CD1c-positive myeloid dendritic cell (primary cell): ENCODE results near the gene CHST15.

ENCODE experiments used
- DNase-seq: peaks from one replicate; pipeline ENCODE4 v3.0.0-alpha.2; 2016; ENCODE audit errors: extremely low spot score

Gene CHST15, protein sequence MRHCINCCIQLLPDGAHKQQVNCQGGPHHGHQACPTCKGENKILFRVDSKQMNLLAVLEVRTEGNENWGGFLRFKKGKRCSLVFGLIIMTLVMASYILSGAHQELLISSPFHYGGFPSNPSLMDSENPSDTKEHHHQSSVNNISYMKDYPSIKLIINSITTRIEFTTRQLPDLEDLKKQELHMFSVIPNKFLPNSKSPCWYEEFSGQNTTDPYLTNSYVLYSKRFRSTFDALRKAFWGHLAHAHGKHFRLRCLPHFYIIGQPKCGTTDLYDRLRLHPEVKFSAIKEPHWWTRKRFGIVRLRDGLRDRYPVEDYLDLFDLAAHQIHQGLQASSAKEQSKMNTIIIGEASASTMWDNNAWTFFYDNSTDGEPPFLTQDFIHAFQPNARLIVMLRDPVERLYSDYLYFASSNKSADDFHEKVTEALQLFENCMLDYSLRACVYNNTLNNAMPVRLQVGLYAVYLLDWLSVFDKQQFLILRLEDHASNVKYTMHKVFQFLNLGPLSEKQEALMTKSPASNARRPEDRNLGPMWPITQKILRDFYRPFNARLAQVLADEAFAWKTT

DNA sequence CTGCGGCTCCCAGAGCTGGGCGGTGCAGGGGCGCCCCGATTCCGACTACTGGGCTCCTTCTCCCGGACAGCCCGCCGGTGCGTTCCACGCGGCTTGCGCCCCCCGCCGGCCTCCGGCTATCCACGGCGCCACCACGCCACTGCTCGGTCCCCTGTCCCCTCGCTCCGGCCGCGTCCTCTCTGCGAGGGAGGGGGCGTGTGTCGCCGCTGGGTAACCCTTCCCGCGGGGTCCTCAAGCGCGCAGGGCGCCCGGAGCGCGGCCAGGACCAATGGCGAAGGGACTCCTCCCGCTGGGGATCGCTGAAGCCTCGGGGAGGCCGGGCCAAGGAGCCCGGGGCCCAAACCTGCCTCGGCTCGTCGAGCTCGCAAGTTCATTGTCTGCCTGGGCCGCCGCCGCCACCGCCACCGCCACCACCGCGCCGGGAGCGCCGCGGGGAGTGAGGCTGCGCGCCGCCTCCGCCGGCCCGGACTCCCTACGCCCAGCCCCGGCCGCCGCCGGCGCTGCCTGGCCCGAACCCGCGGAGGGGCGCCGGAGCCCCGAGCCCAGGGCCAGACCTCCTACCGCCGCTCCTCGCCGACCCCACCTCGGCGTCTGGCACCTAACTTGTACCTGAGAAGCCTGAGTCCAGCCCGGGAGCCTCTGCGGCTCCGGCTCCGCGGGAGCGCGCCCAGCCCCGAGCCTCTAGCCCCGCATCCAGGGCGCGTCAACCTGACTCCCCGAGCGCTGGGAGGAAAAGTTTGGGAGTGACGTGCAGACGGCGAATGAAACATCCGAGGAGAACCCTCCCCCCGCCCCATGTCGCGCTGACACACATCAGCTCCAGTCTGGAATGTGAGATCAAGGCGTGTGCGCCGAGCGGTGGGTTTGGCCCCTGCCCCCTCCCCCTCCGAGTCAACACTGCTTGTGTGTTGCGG is at the start of gene CHST15:
Gene CHST15 (minus strand): TSS at position 739 of the 914 bp plus-strand sequence. CDS start 47,386 bp downstream, outside the sequence.
- DNase-seq: peak; percentile 31

DNA sequence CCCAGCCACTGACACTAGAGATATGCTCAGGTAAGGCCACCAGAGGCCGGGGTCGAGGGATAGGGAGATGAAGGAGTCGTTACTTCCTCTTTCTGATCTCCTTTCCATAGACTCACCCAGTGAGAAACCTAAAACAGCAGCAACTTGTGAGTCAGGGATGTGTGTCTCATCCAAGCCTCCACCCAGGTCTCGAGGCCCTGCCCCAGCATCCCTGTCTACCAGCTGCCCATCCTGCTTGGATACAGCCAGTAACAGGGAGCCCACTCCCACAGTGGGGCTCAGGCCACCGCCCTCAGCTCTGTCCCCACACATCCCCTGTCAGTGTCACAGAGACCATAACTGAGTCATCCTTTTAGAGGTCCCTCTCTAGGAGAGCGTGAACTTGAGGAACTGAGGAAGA is 49.6 kb upstream of the CHST15 start:
- DNase-seq: peak; percentile 46

DNA sequence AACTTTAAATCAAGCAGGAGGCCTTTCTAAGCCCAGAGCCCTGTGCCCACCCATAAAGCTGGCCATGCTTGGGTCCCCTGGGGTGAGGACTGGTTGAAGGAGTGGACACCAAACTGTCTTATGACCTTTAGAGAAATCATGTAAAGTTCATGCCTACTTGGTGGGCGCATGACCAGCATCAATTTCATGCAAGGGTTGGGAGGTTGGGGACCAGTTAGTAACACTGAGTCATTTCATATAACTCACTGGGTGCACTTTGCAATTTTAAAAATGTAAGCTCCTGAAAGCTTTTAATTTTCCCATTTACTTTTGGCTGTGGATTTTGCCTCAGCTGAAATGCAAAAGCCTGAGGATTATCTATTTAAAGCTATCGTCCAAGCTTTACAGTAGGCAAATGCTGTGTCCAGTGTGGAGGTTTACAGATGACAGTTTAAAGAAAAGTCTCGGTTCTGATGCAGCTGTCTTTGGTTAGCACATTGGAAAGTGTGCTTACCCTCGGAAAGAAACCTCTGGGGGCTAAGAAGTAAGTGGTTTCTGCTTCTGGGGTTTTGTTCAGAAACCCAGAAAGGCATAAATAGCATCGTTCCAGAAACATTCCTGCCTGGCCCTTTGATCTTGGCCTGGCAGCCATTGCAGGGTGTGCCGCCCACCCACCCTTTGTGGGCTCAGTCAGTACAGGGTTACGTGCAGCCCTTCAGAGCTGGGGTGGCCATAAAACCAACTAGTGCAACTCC is 48.8 kb upstream of the CHST15 start:
- no peak for DNase-seq

DNA sequence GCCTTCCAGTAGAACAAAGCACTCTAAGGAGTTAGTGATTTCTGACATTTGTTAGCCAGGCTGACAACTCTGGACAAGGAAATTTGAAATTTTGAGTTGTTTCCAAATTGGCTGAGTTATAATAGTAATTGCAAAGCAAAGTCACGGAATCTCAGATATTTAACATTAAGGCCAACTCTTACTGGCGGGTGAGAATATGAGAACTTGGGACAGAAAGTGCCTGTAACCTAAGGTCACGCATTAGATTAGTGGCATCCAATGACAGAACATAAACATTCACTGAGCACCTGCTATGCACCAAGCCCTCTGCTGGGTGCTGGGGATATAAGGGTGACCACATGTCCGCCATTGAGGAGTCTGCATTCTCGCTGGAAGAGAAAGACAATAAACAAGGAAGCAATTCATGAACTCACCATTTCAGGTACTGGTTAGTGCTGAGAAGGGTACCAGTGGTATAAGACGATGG is 45.5 kb upstream of the CHST15 start:
- no peak for DNase-seq

DNA sequence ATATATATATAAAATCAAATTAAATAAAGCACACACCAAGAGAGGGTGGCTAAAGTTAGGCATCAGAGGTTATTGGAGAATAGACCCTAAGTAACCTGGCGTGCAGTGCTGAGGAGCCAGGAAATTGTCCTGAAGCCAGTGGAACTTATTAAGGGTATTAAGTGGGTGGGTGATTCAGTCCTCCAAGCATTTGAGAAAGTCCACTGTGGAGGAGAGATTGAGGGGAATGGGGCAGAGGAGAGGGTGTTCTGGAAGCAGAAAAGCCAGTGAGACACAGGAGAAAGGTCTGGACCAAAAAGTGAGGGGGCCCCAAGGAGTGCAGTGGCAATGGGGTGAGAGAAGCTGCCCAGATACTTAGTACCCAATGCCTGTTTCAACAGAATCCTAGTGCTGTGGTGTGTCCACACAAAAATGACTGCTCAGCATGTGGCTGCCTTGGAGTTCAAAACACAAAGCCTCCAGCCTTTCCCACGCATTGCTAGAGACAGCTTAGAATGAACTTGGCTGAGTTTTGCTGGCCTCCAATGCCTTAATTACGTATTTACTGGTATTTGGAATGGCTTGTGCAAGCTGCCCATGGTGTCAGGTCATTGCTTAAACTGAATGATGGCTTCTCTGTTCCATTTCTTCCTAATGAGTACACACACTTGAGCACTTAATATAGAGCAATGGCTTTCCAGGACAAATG is 44.9 kb upstream of the CHST15 start:
- no peak for DNase-seq

DNA sequence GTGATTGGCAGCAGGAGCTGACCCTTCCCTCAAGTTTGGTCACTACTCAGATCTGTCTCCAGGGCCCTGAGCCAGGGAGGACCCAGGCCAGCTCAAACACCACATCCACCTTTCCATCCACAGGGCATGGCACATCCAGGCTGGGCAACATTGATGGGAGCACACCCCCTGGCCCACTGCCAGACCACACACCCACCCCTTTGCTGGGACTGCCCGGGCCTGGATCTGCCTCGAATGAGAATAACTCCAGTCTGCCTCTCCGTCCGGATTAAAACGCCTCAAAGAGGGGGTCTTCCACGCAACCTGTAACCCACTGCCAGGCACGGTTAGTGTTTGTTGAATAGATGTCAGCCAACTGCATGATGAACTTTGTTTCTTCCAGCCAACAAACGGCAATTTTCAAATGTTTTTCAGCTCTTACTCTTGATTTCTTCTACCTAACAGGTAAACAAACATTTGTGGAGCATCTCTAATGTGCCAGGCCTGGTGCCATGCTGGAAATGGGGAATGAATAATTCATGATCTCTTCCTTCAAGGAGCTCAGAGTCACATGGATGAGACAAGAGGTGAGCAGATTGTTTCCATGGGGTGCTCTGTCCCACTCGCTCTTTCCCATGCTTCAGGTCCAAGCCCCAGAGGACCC is 41.0 kb upstream of the CHST15 start:
- DNase-seq: no peak

DNA sequence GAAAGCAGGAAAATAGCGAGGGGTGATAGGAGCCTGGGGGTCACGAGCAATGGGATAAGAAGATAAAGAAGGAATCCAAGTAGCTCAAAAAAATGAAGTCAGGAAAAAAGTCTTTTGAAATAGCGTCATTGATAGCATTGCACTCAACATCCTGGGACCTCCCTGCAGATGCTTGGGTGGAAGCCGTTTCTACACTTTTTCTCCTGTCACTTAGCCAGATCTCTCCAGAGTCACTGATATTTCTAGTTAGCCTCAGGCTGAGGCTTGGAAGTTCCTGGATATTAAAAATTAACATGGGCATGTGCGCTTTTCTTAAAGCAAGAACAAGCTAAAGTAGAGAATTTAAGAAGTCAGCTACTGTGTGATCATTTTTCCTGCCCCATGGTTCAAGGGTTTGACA is 39.5 kb upstream of the CHST15 start:
- no peak for DNase-seq

DNA sequence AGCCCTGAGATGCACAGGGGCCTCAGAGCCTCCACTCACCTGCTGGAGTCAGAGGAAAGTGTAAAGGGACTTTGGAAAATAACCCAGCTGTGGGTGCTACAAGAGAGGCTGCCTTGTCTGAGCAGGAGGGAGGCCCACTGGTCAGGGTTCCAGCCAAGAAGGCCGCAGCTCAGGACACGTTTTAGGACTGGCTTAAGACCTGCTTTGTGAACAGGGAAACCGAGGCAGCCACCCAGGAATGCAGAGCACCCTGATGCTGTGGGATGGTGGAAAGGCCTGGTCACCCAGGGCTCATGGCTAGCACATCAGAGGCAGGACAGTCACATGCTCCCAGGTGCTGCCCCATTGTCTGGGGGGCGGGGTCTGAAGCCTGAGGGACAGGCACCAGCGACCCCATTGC is 38.9 kb upstream of the CHST15 start:
- no peak for DNase-seq

DNA sequence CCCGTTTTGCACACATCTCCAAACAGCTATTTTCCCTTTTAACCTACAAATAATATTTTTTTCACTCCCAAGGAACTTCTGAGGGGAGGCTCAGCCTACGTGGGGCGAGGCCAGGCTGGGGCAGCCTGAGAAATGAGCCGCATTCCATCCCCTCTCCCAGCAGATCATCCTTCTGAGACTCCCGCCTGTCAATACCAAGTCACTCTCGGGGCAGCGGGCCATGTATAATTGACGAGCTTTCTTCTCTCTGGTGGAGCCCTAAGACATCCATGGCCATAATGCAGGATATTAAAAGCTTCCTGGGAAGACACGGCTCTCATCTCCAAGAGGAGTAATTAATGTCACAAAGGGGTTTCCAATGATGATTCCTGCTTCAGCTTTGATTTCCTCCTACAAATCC is 37.8 kb upstream of the CHST15 start:
- no peak for DNase-seq

DNA sequence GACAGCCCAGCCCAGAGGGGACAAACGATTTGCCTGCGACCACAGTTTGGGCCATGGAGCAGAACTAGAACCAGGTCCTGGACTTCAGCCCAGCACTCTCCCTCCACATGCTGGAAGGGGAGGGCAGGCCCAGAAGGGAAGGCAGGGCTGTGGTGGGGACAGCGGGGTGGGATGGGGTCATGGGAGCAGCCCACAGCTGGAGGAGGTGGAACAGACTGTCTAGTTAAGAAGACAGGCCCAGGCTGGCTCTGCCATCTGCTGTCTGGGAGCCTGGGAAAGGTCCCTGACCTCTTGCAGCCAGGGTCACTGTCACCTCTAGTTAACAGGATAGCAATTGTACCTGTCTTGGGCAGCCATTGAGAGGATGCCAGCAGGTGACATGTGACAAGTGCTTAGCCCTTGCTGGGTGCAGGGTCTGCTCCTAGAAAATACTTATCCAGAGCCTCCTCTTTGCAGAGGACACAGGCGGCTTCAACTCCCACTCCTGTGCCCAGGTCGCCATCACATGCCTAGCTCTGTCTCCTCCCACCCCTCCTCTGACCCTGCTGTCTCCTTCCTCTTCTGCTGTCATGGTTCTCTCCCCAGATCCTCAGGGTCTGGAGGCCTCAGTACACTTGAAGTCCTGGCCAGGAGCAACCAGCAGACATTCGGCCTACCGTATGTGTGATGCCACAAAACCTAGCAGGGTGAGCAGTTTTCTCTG is 37.0 kb upstream of the CHST15 start:
- DNase-seq: peak; percentile 21

DNA sequence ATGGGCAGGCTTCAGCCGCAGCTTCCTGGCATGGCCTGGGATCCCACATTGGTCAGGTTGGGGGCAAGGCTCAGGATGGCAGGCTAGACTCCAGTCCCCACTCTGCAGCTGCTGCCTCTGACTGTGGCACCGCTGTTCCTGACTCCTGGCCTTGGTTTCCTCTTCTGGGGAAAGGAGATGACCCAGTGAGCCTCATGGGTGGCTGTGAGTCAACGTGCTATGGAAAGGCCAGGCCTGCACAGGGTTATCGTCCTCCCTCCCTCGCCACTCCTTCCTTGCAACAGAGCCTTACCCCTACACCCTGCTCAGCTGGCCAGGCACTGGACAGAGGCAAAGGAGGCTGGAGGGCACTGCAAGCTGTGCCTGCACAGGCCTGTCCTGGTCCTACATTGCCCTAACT is 36.1 kb upstream of the CHST15 start:
- peak; percentile 67 for DNase-seq

DNA sequence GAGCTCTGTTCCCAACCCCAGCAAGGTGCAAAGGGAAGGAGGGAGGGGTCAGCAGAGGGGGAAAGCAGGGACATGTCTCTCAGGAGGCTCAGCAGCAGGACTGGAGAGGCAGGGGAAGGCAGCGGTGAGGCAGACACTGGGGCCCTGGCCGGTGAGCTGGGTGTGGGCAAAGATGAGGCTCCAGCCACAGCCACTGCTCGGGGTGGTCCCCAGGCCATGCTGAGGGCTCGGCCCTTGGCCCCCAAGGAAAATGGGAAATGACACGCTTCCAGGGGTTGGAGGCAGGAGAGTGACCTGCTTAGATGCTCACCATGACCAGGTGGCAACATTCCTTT is 35.4 kb upstream of the CHST15 start:
- no peak for DNase-seq

DNA sequence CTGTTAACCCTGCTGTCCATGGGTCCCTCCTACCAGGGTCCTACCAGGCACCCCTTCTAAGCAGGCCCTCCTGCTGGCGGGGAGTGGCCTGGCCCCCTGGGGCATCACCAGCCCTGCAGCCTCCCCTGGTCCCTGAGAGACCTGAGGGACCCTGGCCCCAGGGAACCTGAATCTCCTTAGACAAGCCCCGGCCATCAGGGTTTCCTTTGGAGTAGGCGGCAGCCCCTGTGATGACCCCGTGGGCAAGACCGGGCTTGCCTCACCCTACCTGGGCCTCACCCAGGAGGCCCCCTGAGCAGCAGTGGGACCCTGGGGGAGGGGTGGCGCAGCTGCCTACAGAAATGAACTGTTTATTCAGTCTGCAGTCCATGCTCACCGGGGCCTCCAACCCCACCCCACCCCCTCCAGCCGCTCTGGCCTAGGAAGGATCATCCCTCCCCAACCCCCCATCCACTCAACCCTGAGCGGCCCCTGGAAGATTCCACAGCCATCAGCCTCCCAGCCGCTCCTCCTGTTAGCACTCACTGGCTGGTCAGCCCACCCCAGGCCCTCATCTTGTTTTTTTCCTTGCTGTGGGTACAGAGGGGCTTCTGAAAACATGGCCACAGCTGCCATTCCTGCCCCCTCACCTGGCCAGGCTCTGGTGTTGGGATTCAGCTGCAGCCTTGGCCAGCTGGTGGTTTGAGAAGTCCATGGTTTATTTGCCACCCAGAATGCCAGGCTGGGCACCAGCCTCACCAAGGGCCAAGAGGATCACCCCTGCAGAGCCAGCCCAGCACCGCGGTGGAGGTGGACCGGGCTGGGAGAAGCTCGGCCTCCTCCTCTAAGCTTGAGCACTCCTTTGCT is 34.8 kb upstream of the CHST15 start:
- DNase-seq: no peak

DNA sequence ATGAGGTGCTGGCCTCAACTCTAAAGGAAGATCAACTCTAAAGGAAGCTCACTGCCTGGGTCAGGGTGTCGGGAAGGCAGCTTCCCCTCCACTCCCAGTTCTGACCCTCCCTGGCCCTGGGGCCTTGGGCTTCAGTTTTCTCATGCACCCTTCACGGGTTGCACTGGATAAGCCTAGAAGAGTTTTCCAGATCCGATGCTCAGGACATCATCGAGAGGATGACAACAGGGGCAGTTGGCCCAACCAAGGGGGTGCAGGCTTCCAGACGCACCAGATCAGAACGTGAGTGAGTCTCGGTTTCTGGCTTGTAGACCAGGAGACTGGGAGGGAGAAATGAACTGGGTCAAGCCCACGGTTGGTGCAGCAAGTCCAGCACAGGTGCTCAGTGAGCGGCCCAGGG is 34.2 kb upstream of the CHST15 start:
- no peak for DNase-seq

DNA sequence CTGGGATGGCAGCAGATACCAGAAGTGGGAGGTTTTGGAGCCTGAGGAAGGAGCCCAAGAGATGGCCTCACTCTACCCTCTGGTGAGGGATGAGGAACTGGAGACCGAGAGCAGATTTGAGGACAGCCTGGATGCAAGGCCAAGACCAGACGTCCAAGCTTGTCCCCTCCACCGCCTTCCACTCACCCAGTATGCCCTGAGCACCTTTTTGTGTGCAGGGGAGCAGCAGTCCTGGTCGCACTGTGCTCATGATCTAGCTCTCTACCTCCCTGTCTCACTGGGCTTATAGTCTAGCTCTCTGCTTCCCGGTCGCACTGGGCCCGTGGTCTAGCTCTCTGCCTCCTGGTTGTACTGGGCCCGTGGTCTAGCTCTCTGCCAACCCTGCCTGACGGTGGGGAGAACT is 33.6 kb upstream of the CHST15 start:
- peak; percentile 23 for DNase-seq

DNA sequence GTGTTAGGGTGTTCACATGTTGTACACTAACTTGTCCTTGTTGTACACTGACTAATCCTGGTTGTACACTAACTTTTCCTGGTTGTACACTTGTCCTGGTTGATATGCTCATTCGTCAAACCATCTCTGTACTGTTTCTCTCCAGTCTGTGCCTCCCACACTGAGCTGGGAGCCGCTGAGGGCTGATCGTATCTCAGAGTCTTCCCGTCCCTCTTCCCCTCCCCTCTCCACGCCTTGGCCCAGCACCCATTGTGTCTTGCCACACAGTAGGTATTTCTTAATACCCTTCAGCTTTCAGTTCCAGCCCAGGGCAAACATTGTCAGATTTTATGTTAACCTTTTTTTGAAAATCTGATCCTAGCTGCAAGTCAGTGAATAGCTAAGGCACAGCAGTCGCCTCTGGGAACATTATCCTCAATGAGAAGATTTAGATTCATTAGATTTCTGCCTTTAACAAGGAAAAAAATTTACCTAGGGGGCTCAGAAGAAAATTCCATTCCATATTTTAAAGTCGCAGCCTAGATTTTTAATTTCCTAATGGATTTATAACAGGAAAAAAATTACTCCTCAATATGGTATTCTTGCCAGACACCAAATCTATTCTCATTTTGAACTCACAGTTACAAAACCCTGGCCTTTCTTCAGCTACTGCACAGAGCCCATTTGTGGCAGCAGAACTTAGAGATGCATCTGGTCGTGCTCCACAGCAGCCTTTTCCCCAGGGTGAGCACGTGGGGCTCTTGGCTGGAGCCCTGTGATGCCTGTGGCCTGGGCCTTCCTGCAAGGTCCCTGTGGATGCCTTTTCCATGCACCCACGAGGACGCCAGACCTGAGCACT is 33.0 kb upstream of the CHST15 start:
- DNase-seq: peak; percentile 44

DNA sequence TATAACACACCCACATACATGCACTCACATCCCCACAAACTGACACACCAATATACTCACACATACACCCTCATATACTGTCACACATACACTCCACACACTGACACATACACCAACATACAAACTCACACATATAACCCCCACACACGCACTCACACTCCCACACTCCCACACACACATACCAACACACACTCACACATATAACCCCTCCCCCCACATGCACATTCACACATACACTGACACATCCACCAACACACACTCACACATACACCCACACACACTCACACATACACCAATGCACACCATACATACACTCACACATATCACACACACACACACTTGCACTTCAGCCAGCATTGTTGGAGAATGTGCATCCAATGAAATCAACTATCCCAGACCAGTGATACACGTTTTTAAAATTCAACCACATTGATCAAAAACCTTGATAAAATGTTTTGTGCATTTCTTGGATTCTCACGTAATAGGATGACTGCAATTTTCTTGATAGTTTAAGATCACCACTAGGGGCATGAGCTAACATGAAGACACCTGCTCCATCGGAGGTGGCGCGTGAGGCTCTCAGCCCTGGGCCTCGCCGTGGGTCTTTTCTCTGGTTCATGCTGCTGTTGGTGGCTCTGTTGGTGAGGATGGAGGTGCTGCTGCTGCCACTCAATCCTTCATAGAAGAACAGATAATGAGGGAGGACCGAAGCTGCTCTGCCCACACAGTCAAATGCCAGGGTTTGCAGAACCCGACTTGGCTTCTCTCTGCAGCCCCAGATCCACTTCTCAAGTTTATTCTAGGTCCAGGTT is 32.1 kb upstream of the CHST15 start:
- peak; percentile 13 for DNase-seq
